HL-60/S4 treated with phorbol 12-myristate 13-acetate at 8.2 ng/mL for 4 days and 3 days (cell line): ENCODE data around the gene ROBO1.

Experiments used
- in situ Hi-C: fragments of 300-500 bp; cut with MboI; formaldehyde crosslinking; loops from 2 replicates; pipeline ENCODE4 v1.15.0; 2022; ENCODE audit warnings: low sequenced_read_pairs

Gene ROBO1

GRCh38 chr3:79477242-79477641 lies 290.6 kb downstream of the ROBO1 start:
- in situ Hi-C loops = no loop called here

- in situ Hi-C loops = no loop called here
Measured at GRCh38 chr3:79473993-79474392, 293.8 kb downstream of the ROBO1 start.

GRCh38 chr3:79467721-79468120 lies 300.1 kb downstream of the ROBO1 start:
- in situ Hi-C loops = no loop called here

- in situ Hi-C loops = no loop called here
Measured at GRCh38 chr3:79461129-79461792, 306.5 kb downstream of the ROBO1 start.

- in situ Hi-C loops = no loop called here
Measured at GRCh38 chr3:79453600-79453999, 314.2 kb downstream of the ROBO1 start.

GRCh38 chr3:79436387-79436786 lies 331.4 kb downstream of the ROBO1 start:
- in situ Hi-C loops = no loop called here

- in situ Hi-C loops = no loop called here
Measured at GRCh38 chr3:79427081-79427480, 340.7 kb downstream of the ROBO1 start.

GRCh38 chr3:79424811-79425210 lies 343.0 kb downstream of the ROBO1 start:
- in situ Hi-C loops = no loop called here

GRCh38 chr3:79423417-79423816 lies 344.4 kb downstream of the ROBO1 start:
- in situ Hi-C loops = no loop called here

- in situ Hi-C loops = no loop called here
Measured at GRCh38 chr3:79421273-79421672, 346.5 kb downstream of the ROBO1 start.

- in situ Hi-C loops = no loop called here
Measured at GRCh38 chr3:79418855-79419621, 348.8 kb downstream of the ROBO1 start.

- in situ Hi-C loops = no loop called here
Measured at GRCh38 chr3:79415356-79415755, 352.4 kb downstream of the ROBO1 start.

- in situ Hi-C loops = no loop called here
Measured at GRCh38 chr3:79414806-79415205, 353.0 kb downstream of the ROBO1 start.

- in situ Hi-C loops = no loop called here
Measured at GRCh38 chr3:79414035-79414434, 353.8 kb downstream of the ROBO1 start.

- in situ Hi-C loops = no loop called here
Measured at GRCh38 chr3:79412537-79412936, 355.3 kb downstream of the ROBO1 start.

GRCh38 chr3:79410617-79411016 lies 357.2 kb downstream of the ROBO1 start:
- in situ Hi-C loops = no loop called here

GRCh38 chr3:79410136-79410535 lies 357.7 kb downstream of the ROBO1 start:
- in situ Hi-C loops = no loop called here

- in situ Hi-C loops = no loop called here
Measured at GRCh38 chr3:79406175-79406574, 361.6 kb downstream of the ROBO1 start.

GRCh38 chr3:79405183-79405582 lies 362.6 kb downstream of the ROBO1 start:
- in situ Hi-C loops = no loop called here

- in situ Hi-C loops = no loop called here
Measured at GRCh38 chr3:79396595-79396994, 371.2 kb downstream of the ROBO1 start.

- in situ Hi-C loops = no loop called here
Measured at GRCh38 chr3:79392479-79392878, 375.3 kb downstream of the ROBO1 start.

GRCh38 chr3:79390352-79390751 lies 377.4 kb downstream of the ROBO1 start:
- in situ Hi-C loops = no loop called here
